PC-3 (cell line): Measurements from ENCODE around the gene MLIP. TPM values are rescaled to one million over a fixed set of nuclear protein-coding genes. Genes with fewer than 3 reads are reported as not detected.
"Not testable (repeated sequence)": the region's sequence is repeated elsewhere in the genome, so short reads cannot be mapped to it uniquely, and the experiment has no call there.

Experiments
- ATAC-seq: fragments of 200-7000 bp; cut with Tn5 transposase; 2 replicates; pipeline ENCODE4 v1.9.1; 2020; ENCODE audit warnings: mild to moderate bottlenecking, moderate library complexity
- BruUV-seq: library from RNA; stranded (reverse); fragments of 400-500 nt; replicated peaks from 2 replicates; lab custom pipeline; 2021; lab: Mats Ljungman, UMichigan
- CTCF ChIA-PET: fragments of 300-600 bp; sonication (Branson Sonifier 250); formaldehyde crosslinking; loops from one replicate; lab custom pipeline; 2022; ENCODE audit warnings: antibody characterized with exemption; lab: Charles Lee
- POLR2A ChIA-PET: fragments of 300-600 bp; sonication (Branson Sonifier 250); formaldehyde crosslinking; loops from one replicate; lab custom pipeline; 2022; ENCODE audit warnings: antibody characterized with exemption; ENCODE audit not compliant: unreplicated experiment; lab: Charles Lee
- DNase-seq: peaks from one replicate; pipeline ENCODE4 v3.0.0-alpha.2; 2015
- H2AFZ ChIP-seq: fragments of 300-600 bp; sonication (generic); 2 replicates; pipeline ENCODE4 v1.6.0; 2016; ENCODE audit warnings: antibody characterized with exemption, low read length
- H3F3A ChIP-seq: fragments of 300-600 bp; sonication (generic); one replicate; pipeline ENCODE4 v1.6.0; 2017; ENCODE audit warnings: antibody characterized with exemption, low read length, control low read depth, mild to moderate bottlenecking; ENCODE audit not compliant: unreplicated experiment
- H3K27ac ChIP-seq: fragments of 300-600 bp; sonication (generic); 2 replicates; pipeline ENCODE4 v1.5.1; 2016; ENCODE audit warnings: mild to moderate bottlenecking, low read length
- H3K27me3 ChIP-seq: fragments of 300-600 bp; sonication (generic); 2 replicates; pipeline ENCODE4 v1.6.1; 2016; ENCODE audit warnings: low read length, mixed read lengths
- H3K36me3 ChIP-seq: fragments of 300-600 bp; sonication (generic); 2 replicates; pipeline ENCODE4 v1.6.1; 2016; ENCODE audit warnings: low read depth, mixed run types, low read length, mixed read lengths
- H3K4me1 ChIP-seq: fragments of 300-600 bp; sonication (generic); 2 replicates; pipeline ENCODE4 v1.5.1; 2016; ENCODE audit warnings: low read length; ENCODE audit not compliant: insufficient read depth
- H3K4me2 ChIP-seq: fragments of 300-600 bp; sonication (generic); 2 replicates; pipeline ENCODE4 v1.6.0; 2016; ENCODE audit warnings: low read length
- H3K4me3 ChIP-seq: fragments of 300-600 bp; sonication (generic); 2 replicates; pipeline ENCODE4 v1.5.1; 2016; ENCODE audit warnings: mild to moderate bottlenecking, low read length, mixed read lengths
- H3K79me2 ChIP-seq: fragments of 300-600 bp; sonication (generic); 2 replicates; pipeline ENCODE4 v1.6.1; 2017; ENCODE audit warnings: low read length, mixed read lengths
- H3K9ac ChIP-seq: fragments of 300-600 bp; sonication (generic); 2 replicates; pipeline ENCODE4 v1.6.0; 2016; ENCODE audit warnings: mild to moderate bottlenecking, low read length
- H3K9me2 ChIP-seq: fragments of 300-600 bp; sonication (generic); replicated peaks from 2 replicates; pipeline ENCODE4 v1.6.1; 2016; ENCODE audit warnings: mixed run types, low read length, mixed read lengths
- H3K9me3 ChIP-seq: fragments of 300-600 bp; sonication (generic); 2 replicates; pipeline ENCODE4 v1.6.1; 2016; ENCODE audit warnings: low read length, mixed read lengths
- H4K20me1 ChIP-seq: fragments of 300-600 bp; sonication (generic); 2 replicates; pipeline ENCODE4 v1.6.1; 2016; ENCODE audit warnings: low read length, mixed read lengths
- EZH2 ChIP-seq: fragments of 300-600 bp; sonication (generic); IDR thresholded peaks from one replicate; pipeline ENCODE4 v1.6.1; 2017; ENCODE audit warnings: antibody characterized with exemption, mild to moderate bottlenecking, low read length; ENCODE audit not compliant: unreplicated experiment
- EZH2phosphoT487 ChIP-seq: fragments of 300-600 bp; sonication (generic); IDR thresholded peaks from 2 replicates; pipeline ENCODE4 v1.6.1; 2018; ENCODE audit warnings: mild to moderate bottlenecking, antibody characterized with exemption, low read length, borderline replicate concordance
- intact Hi-C: fragments of 100-400 bp; cut with micrococcal nuclease; formaldehyde crosslinking; loops from 2 replicates; pipeline ENCODE4 v1.9.0; 2023
- total RNA-seq: library from RNA; depleted of rRNA; stranded (reverse); fragments of >200 nt; gene quantifications from 2 replicates; pipeline ENCODE4 v1.2.3, GENCODE V29; 2014
- TF ChIP-seq, protein P1 (sequence below): fragments of 300-600 bp; sonication (generic); conservative IDR thresholded peaks from 2 replicates; pipeline ENCODE4 v1.5.1; 2017; ENCODE audit warnings: antibody characterized with exemption, low read depth, mild to moderate bottlenecking, low read length

The MLIP gene
- total RNA-seq, 1 experiment from 2014 or later: not detected

- no peaks in the 10 kb centered on the region for H4K20me1 ChIP-seq
- no peak overlapping the region for H3K27ac ChIP-seq
- no peaks in the 10 kb centered on the region for H3K79me2 ChIP-seq
- no peaks in the 10 kb centered on the region for H3K9me2 ChIP-seq
- ChIA-PET CTCF (no interaction called here), POLR2A (no interaction called here)
- no peaks in the 10 kb centered on the region for H3K9me3 ChIP-seq
- H2AFZ ChIP-seq: no peak overlapping the region
- H3K9ac ChIP-seq: no peak overlapping the region
- H3K27me3 ChIP-seq: no peaks in the 10 kb centered on the region
- TF ChIP-seq, protein P1, sequence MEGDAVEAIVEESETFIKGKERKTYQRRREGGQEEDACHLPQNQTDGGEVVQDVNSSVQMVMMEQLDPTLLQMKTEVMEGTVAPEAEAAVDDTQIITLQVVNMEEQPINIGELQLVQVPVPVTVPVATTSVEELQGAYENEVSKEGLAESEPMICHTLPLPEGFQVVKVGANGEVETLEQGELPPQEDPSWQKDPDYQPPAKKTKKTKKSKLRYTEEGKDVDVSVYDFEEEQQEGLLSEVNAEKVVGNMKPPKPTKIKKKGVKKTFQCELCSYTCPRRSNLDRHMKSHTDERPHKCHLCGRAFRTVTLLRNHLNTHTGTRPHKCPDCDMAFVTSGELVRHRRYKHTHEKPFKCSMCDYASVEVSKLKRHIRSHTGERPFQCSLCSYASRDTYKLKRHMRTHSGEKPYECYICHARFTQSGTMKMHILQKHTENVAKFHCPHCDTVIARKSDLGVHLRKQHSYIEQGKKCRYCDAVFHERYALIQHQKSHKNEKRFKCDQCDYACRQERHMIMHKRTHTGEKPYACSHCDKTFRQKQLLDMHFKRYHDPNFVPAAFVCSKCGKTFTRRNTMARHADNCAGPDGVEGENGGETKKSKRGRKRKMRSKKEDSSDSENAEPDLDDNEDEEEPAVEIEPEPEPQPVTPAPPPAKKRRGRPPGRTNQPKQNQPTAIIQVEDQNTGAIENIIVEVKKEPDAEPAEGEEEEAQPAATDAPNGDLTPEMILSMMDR: no peak
- no peak for TF ChIP-seq EZH2
- no peak for TF ChIP-seq EZH2phosphoT487
- BruUV-seq: no TSS peak
- no peak for ATAC-seq
- no peaks in the 10 kb centered on the region for H3F3A ChIP-seq
- no peak for DNase-seq
- intact Hi-C loops: no loop called here
- H3K4me2 ChIP-seq: no peak overlapping the region
- no peaks in the 10 kb centered on the region for H3K4me1 ChIP-seq
- H3K4me3 ChIP-seq: no peak overlapping the region
- no peaks in the 10 kb centered on the region for H3K36me3 ChIP-seq
Observed at GRCh38 chr6:54074578-54075195, 36.6 kb upstream of the MLIP start.

DNA sequence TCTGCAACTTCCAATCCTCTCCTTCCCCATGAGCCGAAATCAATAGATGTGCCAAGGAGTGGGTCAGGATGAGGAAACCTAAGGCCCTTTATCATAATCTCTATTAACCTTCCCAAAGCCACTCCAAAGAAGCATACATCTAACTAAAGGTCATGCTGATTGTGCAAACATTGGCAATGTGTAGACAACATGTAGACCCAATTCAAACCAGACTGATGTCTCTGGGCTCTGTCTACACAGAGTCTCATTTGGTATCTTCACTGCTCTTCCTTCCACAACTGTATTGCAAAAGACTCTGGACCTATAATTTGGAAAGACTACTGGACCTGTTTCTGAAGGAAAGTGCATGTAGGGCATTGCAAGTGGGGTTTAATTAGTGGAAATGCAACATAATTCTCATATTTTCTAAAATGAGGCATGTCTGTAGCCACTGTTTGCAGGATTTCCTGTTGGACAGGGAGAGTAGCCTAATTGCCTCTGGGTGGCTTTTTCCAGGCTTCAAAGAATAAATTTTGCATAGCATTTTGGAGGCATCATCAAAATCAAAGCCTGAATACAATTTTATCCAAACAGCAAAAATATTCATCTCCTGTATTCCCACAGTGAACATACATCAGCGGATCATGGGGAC is 35.0 kb upstream of the MLIP start:
- H3K27ac ChIP-seq: no peak overlapping the region
- H3K4me1 ChIP-seq: no peaks in the 10 kb centered on the region
- no TSS peak for BruUV-seq
- no peaks in the 10 kb centered on the region for H4K20me1 ChIP-seq
- no peaks in the 10 kb centered on the region for H3K9me2 ChIP-seq
- H3K9ac ChIP-seq: no peak overlapping the region
- DNase-seq (no peak), ATAC-seq (no peak)
- H3K4me3 ChIP-seq: no peak overlapping the region
- no peaks in the 10 kb centered on the region for H3K79me2 ChIP-seq
- CTCF ChIA-PET: no interaction called here
- intact Hi-C loops: no loop called here
- no peaks in the 10 kb centered on the region for H3K9me3 ChIP-seq
- no peaks in the 10 kb centered on the region for H3K27me3 ChIP-seq
- no peaks in the 10 kb centered on the region for H3K36me3 ChIP-seq
- H3F3A ChIP-seq: no peaks in the 10 kb centered on the region
- POLR2A ChIA-PET: no interaction called here
- no peak overlapping the region for H2AFZ ChIP-seq
- no peak overlapping the region for H3K4me2 ChIP-seq
- no peak for TF ChIP-seq EZH2phosphoT487
- TF ChIP-seq, protein P1: no peak
- no peak for TF ChIP-seq EZH2

DNA sequence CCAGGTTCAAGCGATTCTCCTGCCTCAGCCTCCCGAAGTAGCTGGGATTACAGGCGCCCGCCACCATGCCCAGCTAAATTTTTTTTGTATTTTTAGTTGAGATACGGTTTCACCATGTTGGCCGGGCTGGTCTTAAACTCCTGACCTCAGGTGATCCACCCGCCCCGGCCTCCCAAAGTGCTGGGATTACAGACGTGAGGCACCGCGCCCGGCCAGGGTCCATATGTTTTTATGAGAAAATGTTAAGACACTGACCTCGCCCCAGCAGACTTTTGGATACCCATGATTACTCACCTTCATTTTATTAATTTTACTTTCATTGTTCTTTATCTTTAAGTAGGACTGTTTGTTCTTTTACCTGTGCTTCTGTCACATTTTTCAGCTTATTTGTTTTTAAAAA is 29.7 kb upstream of the MLIP start:
- H3K9me3 ChIP-seq, H3K79me2 ChIP-seq, H3K4me2 ChIP-seq, H3K9ac ChIP-seq, H3K4me1 ChIP-seq, H3K36me3 ChIP-seq, intact Hi-C loops, BruUV-seq, H3K27me3 ChIP-seq, POLR2A ChIA-PET, H3K4me3 ChIP-seq, H3K27ac ChIP-seq, H3K9me2 ChIP-seq, H4K20me1 ChIP-seq, ATAC-seq, CTCF ChIA-PET, H3F3A ChIP-seq, DNase-seq, H2AFZ ChIP-seq: not testable (repeated sequence)
